ENCODE data around the gene MOXD1.

Gene MOXD1

GRCh38 chr6:132334521-132334885 is 66.8 kb downstream of the MOXD1 start:
- no peaks in the 10 kb centered on the region for H3K9me3 ChIP-seq (ENCODE audit: control insufficient read depth, insufficient read depth, low read depth, low read length)
- no peak for TF ChIP-seq ZIC2 (tag by site-specific recombination; IDR thresholded peaks at IDR 0.05)
- no peak for TF ChIP-seq ZNF830 (tag by site-specific recombination; IDR thresholded peaks at IDR 0.05; ENCODE audit: low read depth)
- TF ChIP-seq ZNF280D (tag by site-specific recombination; IDR thresholded peaks at IDR 0.05) = no peak
- TF ChIP-seq ZBTB44 (tag by site-specific recombination; IDR thresholded peaks at IDR 0.05) = no peak
- no peak for TF ChIP-seq ZNF248 (tag by site-specific recombination; IDR thresholded peaks at IDR 0.05)
- no peak for TF ChIP-seq ZNF624 (tag by site-specific recombination; IDR thresholded peaks at IDR 0.05)
- TF ChIP-seq ZNF660 (tag by site-specific recombination; IDR thresholded peaks at IDR 0.05) = no peak
- no peak for TF ChIP-seq ZNF138 (tag by site-specific recombination; IDR thresholded peaks at IDR 0.05; ENCODE audit: borderline replicate concordance)
- TF ChIP-seq ZNF596 (tag by site-specific recombination; IDR thresholded peaks at IDR 0.05) = no peak
- TF ChIP-seq ZNF354C (tag by site-specific recombination; IDR thresholded peaks at IDR 0.05; ENCODE audit: borderline replicate concordance, low read depth) = no peak
- no peak for TF ChIP-seq ZSCAN4 (tag by site-specific recombination; IDR thresholded peaks at IDR 0.05)
- TF ChIP-seq AEBP2 (tag by site-specific recombination; IDR thresholded peaks at IDR 0.05; ENCODE audit: borderline replicate concordance) = no peak
- H3K4me3 ChIP-seq (ENCODE audit: low read depth, low read length) = no peak overlapping the region
- POLR2A ChIA-PET = no interaction called here
- CTCF ChIA-PET = interaction anchor here (0.6 to 3.2 kb wide), 6 partner anchors 13 to 150 kb away, joined by 3 to 14 read pairs (median 6); no protein-coding TSS in a partner anchor
- no peaks in the 10 kb centered on the region; the same call in 1 of the 2 replicates for H3K4me1 ChIP-seq (ENCODE audit: control insufficient read depth, insufficient read depth, low read length)
- H3K36me3 ChIP-seq (ENCODE audit: control insufficient read depth in 2 of 2, insufficient read depth in 1 of 2, low read length in 2 of 2) = no peaks in the 10 kb centered on the region
- no peak overlapping the region for H3K27ac ChIP-seq (ENCODE audit: extremely low read depth, low read depth, low read length)

GRCh38 chr6:132333639-132334520 is 67.4 kb downstream of the MOXD1 start:
- CTCF ChIA-PET = interaction anchor here (0.6 to 3.2 kb wide), 7 partner anchors 13 to 515 kb away, joined by 3 to 14 read pairs (median 6); no protein-coding TSS in a partner anchor
- Histone ChIP-seq H3K27ac (ENCODE audit: extremely low read depth, low read depth, low read length) (no peak overlapping the region), H3K9me3 (ENCODE audit: control insufficient read depth, insufficient read depth, low read depth, low read length) (no peaks in the 10 kb centered on the region), H3K36me3 (ENCODE audit: control insufficient read depth in 2 of 2, insufficient read depth in 1 of 2, low read length in 2 of 2) (no peaks in the 10 kb centered on the region), H3K4me1 (ENCODE audit: control insufficient read depth, insufficient read depth, low read length) (no peaks in the 10 kb centered on the region; the same call in 1 of the 2 replicates), H3K4me3 (ENCODE audit: low read depth, low read length) (no peak overlapping the region)
- POLR2A ChIA-PET = no interaction called here
- no peak for TF ChIP-seq AEBP2 (tag by site-specific recombination; IDR thresholded peaks at IDR 0.05; ENCODE audit: borderline replicate concordance)
- TF ChIP-seq ZBTB49 (tag by site-specific recombination; IDR thresholded peaks at IDR 0.05; ENCODE audit: low read depth) = peak; percentile 98
- TF ChIP-seq PRDM1 (tag by site-specific recombination; IDR thresholded peaks at IDR 0.05) = 0 out of 2 replicates have a peak, but pooled peaks have one; percentile 25
- TF ChIP-seq ZNF426 (tag by site-specific recombination; IDR thresholded peaks at IDR 0.05) = no peak
